Measurements from ENCODE around the gene KIAA0753. TPM values are rescaled to one million over a fixed set of nuclear protein-coding genes. Genes with fewer than 3 reads are reported as not detected.
"Not testable (repeated sequence)": the region's sequence is repeated elsewhere in the genome, so short reads cannot be mapped to it uniquely, and the experiment has no call there.

The KIAA0753 gene
- total RNA-seq, 1 donor from 2014 or later = 8.9 TPM

- DNase-seq (ENCODE audit: low read depth, low spot score) = no peak
Observed at GRCh38 chr17:6597727-6598126, 42.8 kb downstream of the KIAA0753 start.

GRCh38 chr17:6596941-6597340, 43.6 kb downstream of the KIAA0753 start:
- no peak for DNase-seq (ENCODE audit: low read depth, low spot score)

GRCh38 chr17:6596511-6596910, 44.0 kb downstream of the KIAA0753 start:
- no peak for DNase-seq (ENCODE audit: low read depth, low spot score)

- DNase-seq (ENCODE audit: low read depth, low spot score) = no peak
Observed at GRCh38 chr17:6596081-6596480, 44.4 kb downstream of the KIAA0753 start.

GRCh38 chr17:6593371-6593770, 47.1 kb downstream of the KIAA0753 start:
- DNase-seq (ENCODE audit: low read depth, low spot score) = not testable (repeated sequence)

GRCh38 chr17:6592173-6592572, 48.3 kb downstream of the KIAA0753 start:
- DNase-seq (ENCODE audit: low read depth, low spot score) = no peak

- DNase-seq (ENCODE audit: low read depth, low spot score) = no peak
Observed at GRCh38 chr17:6591599-6592158, 48.8 kb downstream of the KIAA0753 start.

- no peak for DNase-seq (ENCODE audit: low read depth, low spot score)
Observed at GRCh38 chr17:6589266-6589946, 51.1 kb downstream of the KIAA0753 start.

- no peak for DNase-seq (ENCODE audit: low read depth, low spot score)
Observed at GRCh38 chr17:6588165-6588564, 52.3 kb downstream of the KIAA0753 start.

GRCh38 chr17:6587310-6587709, 53.2 kb downstream of the KIAA0753 start:
- DNase-seq (ENCODE audit: low read depth, low spot score) = no peak

- no peak for DNase-seq (ENCODE audit: low read depth, low spot score)
Observed at GRCh38 chr17:6583411-6583810, 57.1 kb downstream of the KIAA0753 start.

GRCh38 chr17:6580625-6581024, 59.9 kb downstream of the KIAA0753 start:
- no peak for DNase-seq (ENCODE audit: low read depth, low spot score)

GRCh38 chr17:6578491-6578890, 62.0 kb downstream of the KIAA0753 start:
- no peak for DNase-seq (ENCODE audit: low read depth, low spot score)

GRCh38 chr17:6577686-6578263, 62.7 kb downstream of the KIAA0753 start:
- DNase-seq (ENCODE audit: low read depth, low spot score) = no peak

- no peak for DNase-seq (ENCODE audit: low read depth, low spot score)
Observed at GRCh38 chr17:6576038-6576785, 64.3 kb downstream of the KIAA0753 start.

- no peak for DNase-seq (ENCODE audit: low read depth, low spot score)
Observed at GRCh38 chr17:6575596-6575988, 64.9 kb downstream of the KIAA0753 start.

- DNase-seq (ENCODE audit: low read depth, low spot score) = peak; percentile 27
Observed at GRCh38 chr17:6574687-6575595, 65.6 kb downstream of the KIAA0753 start.

GRCh38 chr17:6573982-6574686, 66.4 kb downstream of the KIAA0753 start:
- no peak for DNase-seq (ENCODE audit: low read depth, low spot score)

GRCh38 chr17:6573495-6573894, 67.0 kb downstream of the KIAA0753 start:
- not testable (repeated sequence) for DNase-seq (ENCODE audit: low read depth, low spot score)

GRCh38 chr17:6572972-6573370, 67.5 kb downstream of the KIAA0753 start:
- no peak for DNase-seq (ENCODE audit: low read depth, low spot score)

GRCh38 chr17:6571452-6571781, 69.1 kb downstream of the KIAA0753 start:
- DNase-seq (ENCODE audit: low read depth, low spot score) = no peak

All from pulmonary artery endothelial cell (primary cell).